Gastrocnemius medialis (tissue), 4 donors: ENCODE measurements around the gene CSF3R. TPM values are rescaled to one million over a fixed set of nuclear protein-coding genes. Genes with fewer than 3 reads are reported as not detected.

ENCODE experiments used
- ATAC-seq, 2 donors: fragments of 150-250 bp; one replicate each; pipeline ENCODE4 v1.9.1; 2016
- DNase-seq, 2 donors: peaks; one replicate each; pipeline ENCODE4 v3.0.0-alpha.2; 2019
- H3K27ac ChIP-seq, 4 donors: fragments of 200-600 bp; sonication (generic); 1 replicate in 1 of 4; 2 replicates in 3 of 4; pipeline ENCODE4 v1.5.1; 2016 to 2018; ENCODE audit warnings: mild to moderate bottlenecking in 2 of 4, moderate library complexity in 1 of 4
- H3K27me3 ChIP-seq, 3 donors: fragments of 200-600 bp; sonication (generic) in 2 of 3; 1 replicate in 1 of 3; 2 replicates in 2 of 3; pipeline versions ENCODE4 v1.5.1 to v1.6.0; 2016 to 2019; ENCODE audit warnings: mild to moderate bottlenecking in 1 of 3, moderate library complexity in 1 of 3
- H3K36me3 ChIP-seq, 2 donors: fragments of 200-600 bp; sonication (generic) in 1 of 2; one replicate each; pipeline ENCODE4 v1.5.1; 2017 to 2018
- H3K4me1 ChIP-seq, 2 donors: fragments of 200-600 bp; sonication (generic) in 1 of 2; one replicate each; pipeline ENCODE4 v1.5.1; 2016 to 2017; ENCODE audit warnings: mild to moderate bottlenecking in 2 of 2
- H3K4me3 ChIP-seq, 4 donors: fragments of 200-600 bp; sonication (generic) in 3 of 4; 1 replicate in 1 of 4; 2 replicates in 3 of 4; pipeline ENCODE4 v1.5.1; 2016 to 2019; ENCODE audit warnings: mild to moderate bottlenecking in 2 of 4
- H3K9me3 ChIP-seq, 3 donors: fragments of 200-600 bp; sonication (generic) in 2 of 3; 1 replicate in 1 of 3; 2 replicates in 2 of 3; pipeline ENCODE4 v1.5.1; 2016 to 2019
- CTCF ChIP-seq, 5 experiments: fragments of 450-650 bp in 3 of 5; fragments of 200-600 bp in 2 of 5; sonication (generic) in 2 of 5; IDR thresholded peaks in 4 of 5; conservative IDR thresholded peaks in 1 of 5; 1 replicate in 4 of 5; 2 replicates in 1 of 5; pipeline ENCODE4 v1.5.1; 2016 to 2019; ENCODE audit warnings: antibody characterized with exemption in 5 of 5, mild to moderate bottlenecking in 3 of 5, moderate library complexity in 3 of 5
- POLR2A ChIP-seq, 2 donors: fragments of 450-650 bp; IDR thresholded peaks; one replicate each; pipeline ENCODE4 v1.6.1; 2017; ENCODE audit warnings: antibody characterized with exemption in 2 of 2, mild to moderate bottlenecking in 2 of 2, moderate library complexity in 2 of 2
- in situ Hi-C, 4 donors: fragments of 200-750 bp; cut with MboI; loops; one replicate each; pipeline versions ENCODE4 v1.15.0 to v1.8.0; 2017; ENCODE audit warnings: low sequenced_read_pairs in 4 of 4
- intact Hi-C: fragments of 100-400 bp; cut with DNase I; formaldehyde crosslinking; loops from one replicate; pipeline ENCODE4 v1.15.1; 2023; ENCODE audit warnings: low total_unique reads
- total RNA-seq, 4 donors: library from RNA; depleted of rRNA; stranded (reverse); fragments of >200 nt; gene quantifications; one replicate each; pipeline versions ENCODE4 v1.1.0 to v1.2.3, GENCODE V29; 2016

Gene CSF3R
- total RNA-seq, 4 donors from 2014 or later, result 0.29 to 6.4 (median 3.9) TPM

DNA sequence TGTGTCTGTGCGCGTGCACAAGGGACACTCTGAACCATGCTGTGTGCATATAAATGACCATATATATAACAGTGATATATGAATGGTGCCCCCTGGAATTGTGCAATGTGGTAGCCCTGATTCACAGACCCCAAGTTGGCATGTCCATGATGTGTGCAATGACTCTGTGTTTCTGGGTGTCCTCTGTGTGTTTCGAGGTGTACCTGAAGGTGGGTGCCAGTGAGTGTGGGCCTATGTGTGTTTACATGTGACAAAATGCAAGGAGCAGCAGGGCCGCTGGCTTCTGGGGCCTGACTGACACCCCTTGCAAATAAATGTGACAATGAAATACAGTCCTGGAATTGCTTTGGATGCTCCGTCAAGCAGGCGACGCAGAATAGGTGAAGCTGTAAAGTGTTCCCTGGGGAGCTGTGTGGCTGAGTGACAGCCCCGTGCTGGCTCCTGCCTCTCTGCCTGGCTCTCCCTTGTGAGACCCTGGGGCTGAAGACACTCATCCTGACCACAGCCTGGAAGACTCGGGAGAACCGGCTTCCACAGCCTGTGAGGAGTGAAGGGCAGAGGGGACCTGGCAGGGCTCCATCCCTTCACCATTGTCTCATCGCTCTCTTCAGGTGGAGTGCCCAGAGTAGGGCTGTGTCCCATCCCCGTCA is 38.2 kb upstream of the CSF3R start:
- in situ Hi-C loops, result no loop called here
- Histone ChIP-seq H3K4me1 (no peaks in the 10 kb centered on the region), H3K36me3 (no peaks in the 10 kb centered on the region), H3K9me3 (no peaks in the 10 kb centered on the region), H3K4me3 (no peak overlapping the region), H3K27ac (no peak overlapping the region), H3K27me3 (no peaks in the 10 kb centered on the region)
- no peak for TF ChIP-seq CTCF (IDR thresholded peaks at IDR 0.05 in 4 of 5, conservative IDR thresholded peaks at IDR 0.05 in 1 of 5)
- ATAC-seq, result no peak
- DNase-seq, result no peak
- intact Hi-C loops, result no loop called here

- in situ Hi-C loops, result no loop called here
- H3K4me3 ChIP-seq, result no peak overlapping the region
- no peaks in the 10 kb centered on the region for H3K9me3 ChIP-seq
- H3K36me3 ChIP-seq, result no peaks in the 10 kb centered on the region
- no peaks in the 10 kb centered on the region for H3K27me3 ChIP-seq
- ATAC-seq (no peak), DNase-seq (no peak)
- no peak overlapping the region for H3K27ac ChIP-seq
- no peaks in the 10 kb centered on the region for H3K4me1 ChIP-seq
- intact Hi-C loops, result no loop called here
- TF ChIP-seq CTCF (IDR thresholded peaks at IDR 0.05 in 4 of 5, conservative IDR thresholded peaks at IDR 0.05 in 1 of 5) (no peak), POLR2A (IDR thresholded peaks at IDR 0.05) (no peak)
Observed at GRCh38 chr1:36520056-36520455, 37.3 kb upstream of the CSF3R start.

- Histone ChIP-seq H3K27me3 (no peaks in the 10 kb centered on the region), H3K4me3 (no peak overlapping the region), H3K4me1 (no peaks in the 10 kb centered on the region), H3K36me3 (no peaks in the 10 kb centered on the region), H3K9me3 (no peaks in the 10 kb centered on the region), H3K27ac (no peak overlapping the region)
- TF ChIP-seq CTCF (IDR thresholded peaks at IDR 0.05 in 4 of 5, conservative IDR thresholded peaks at IDR 0.05 in 1 of 5), result no peak
- no peak for TF ChIP-seq POLR2A (IDR thresholded peaks at IDR 0.05)
- ATAC-seq, result no peak
- intact Hi-C loops (loop anchor here (5.0 kb wide), 1 partner anchor 915 kb away; no protein-coding TSS in a partner anchor), in situ Hi-C loops (no loop called here)
- DNase-seq, result no peak
Observed at GRCh38 chr1:36517011-36517771, 34.5 kb upstream of the CSF3R start.

GRCh38 chr1:36516372-36517010 is 33.8 kb upstream of the CSF3R start:
- Histone ChIP-seq H3K36me3 (no peaks in the 10 kb centered on the region), H3K4me3 (no peak overlapping the region), H3K9me3 (no peaks in the 10 kb centered on the region), H3K27me3 (no peaks in the 10 kb centered on the region), H3K4me1 (no peaks in the 10 kb centered on the region), H3K27ac (no peak overlapping the region)
- DNase-seq (peak in 1 of 2 donors; percentile 4), ATAC-seq (no peak)
- TF ChIP-seq POLR2A (IDR thresholded peaks at IDR 0.05) (no peak), CTCF (IDR thresholded peaks at IDR 0.05 in 4 of 5, conservative IDR thresholded peaks at IDR 0.05 in 1 of 5) (peak in 4 of 5 experiments; percentile 17 to 53 (median 42))
- in situ Hi-C loops (no loop called here), intact Hi-C loops (loop anchor here (5.0 kb wide), 1 partner anchor 916 kb away; no protein-coding TSS in a partner anchor)
